SU-DHL-6 (cell line): Measurements from ENCODE around the gene SETDB1.

ENCODE experiments used
- H2AFZ ChIP-seq: fragments of 200-600 bp; sonication (generic); 2 replicates; pipeline ENCODE4 v1.6.1; 2014; ENCODE audit warnings: low read depth, mild to moderate bottlenecking, moderate library complexity, mixed read lengths, antibody characterized with exemption, low read length; ENCODE audit not compliant: severe bottlenecking
- H3F3A ChIP-seq: fragments of 200-600 bp; shearing (Covaris generic); 2 replicates; pipeline ENCODE4 v1.6.0; 2016; ENCODE audit warnings: antibody characterized with exemption, mild to moderate bottlenecking; ENCODE audit not compliant: insufficient read depth
- H3K27ac ChIP-seq: fragments of 200-600 bp; sonication (generic); 2 replicates; pipeline ENCODE4 v1.5.1; 2016; ENCODE audit warnings: low read depth, mild to moderate bottlenecking, low read length, moderate library complexity, mixed read lengths
- H3K27me3 ChIP-seq: fragments of 200-600 bp; sonication (generic), shearing (Covaris generic); 2 replicates; pipeline ENCODE4 v1.6.0; 2014; ENCODE audit warnings: mild to moderate bottlenecking, low read length
- H3K36me3 ChIP-seq: fragments of 200-600 bp; sonication (generic); 2 replicates; pipeline ENCODE4 v1.6.1; 2014; ENCODE audit warnings: mild to moderate bottlenecking, low read length, mixed read lengths
- H3K4me2 ChIP-seq: fragments of 300-600, 200-600 bp; shearing (Covaris generic), sonication (generic); 2 replicates; pipeline ENCODE4 v1.6.0; 2014; ENCODE audit warnings: low read length, low read depth, mild to moderate bottlenecking; ENCODE audit not compliant: poor library complexity, severe bottlenecking
- H3K4me3 ChIP-seq: fragments of 200-600 bp; sonication (generic); 2 replicates; pipeline ENCODE4 v1.5.1; 2014; ENCODE audit warnings: antibody characterized with exemption, low read length, mild to moderate bottlenecking, mixed read lengths; ENCODE audit not compliant: insufficient read depth, poor library complexity, severe bottlenecking
- H3K79me2 ChIP-seq: fragments of 200-600 bp; sonication (generic); 2 replicates; pipeline ENCODE4 v1.6.1; 2014; ENCODE audit warnings: mild to moderate bottlenecking, low read length, moderate library complexity; ENCODE audit not compliant: insufficient read depth
- H3K9ac ChIP-seq: fragments of 200-600 bp; sonication (generic); 2 replicates; pipeline ENCODE4 v1.7.0; 2014; ENCODE audit warnings: mild to moderate bottlenecking, low read length
- H3K9me2 ChIP-seq: fragments of 200-600 bp; sonication (generic); replicated peaks from 2 replicates; pipeline ENCODE4 v1.6.1; 2014; ENCODE audit warnings: low read length; ENCODE audit not compliant: insufficient read depth
- H3K9me3 ChIP-seq: fragments of 200-600 bp; sonication (generic); 2 replicates; pipeline ENCODE4 v1.6.1; 2014; ENCODE audit warnings: low read length, mixed read lengths; ENCODE audit not compliant: insufficient read depth
- H4K20me1 ChIP-seq: fragments of 200-600 bp; sonication (generic); 2 replicates; pipeline ENCODE4 v1.6.1; 2014; ENCODE audit warnings: low read depth, mild to moderate bottlenecking, antibody characterized with exemption, low read length, moderate library complexity, mixed read lengths
- CTCF ChIP-seq: fragments of 200-600 bp; sonication (generic); IDR thresholded peaks from one replicate; pipeline ENCODE4 v1.5.1; 2017; ENCODE audit warnings: antibody characterized with exemption, mild to moderate bottlenecking, low read length, moderate library complexity; ENCODE audit not compliant: insufficient read depth, poor library complexity, severe bottlenecking
- EZH2phosphoT487 ChIP-seq: fragments of 200-600 bp; sonication (generic), shearing (Covaris generic); conservative IDR thresholded peaks from 2 replicates; pipeline ENCODE4 v1.6.1; 2018; ENCODE audit warnings: mild to moderate bottlenecking, antibody characterized with exemption, low read length, moderate library complexity, mixed read lengths

Gene SETDB1

GRCh38 chr1:150992626-150993025 is 66.5 kb downstream of the SETDB1 start:
- H3K36me3 ChIP-seq, result no peaks in the 10 kb centered on the region
- no peak overlapping the region for H2AFZ ChIP-seq
- no peak overlapping the region for H3K9ac ChIP-seq
- H4K20me1 ChIP-seq, result no peaks in the 10 kb centered on the region
- H3K27ac ChIP-seq, result no peak overlapping the region
- H3K9me3 ChIP-seq, result no peaks in the 10 kb centered on the region
- H3K79me2 ChIP-seq, result no peaks in the 10 kb centered on the region
- H3K4me3 ChIP-seq, result no peak overlapping the region
- no peak overlapping the region for H3K4me2 ChIP-seq
- no peaks in the 10 kb centered on the region for H3K27me3 ChIP-seq
- no peaks in the 10 kb centered on the region for H3F3A ChIP-seq
- H3K9me2 ChIP-seq, result no peaks in the 10 kb centered on the region
- TF ChIP-seq CTCF (no peak), EZH2phosphoT487 (no peak)

GRCh38 chr1:150994248-150994647 is 68.1 kb downstream of the SETDB1 start:
- no peak overlapping the region for H3K27ac ChIP-seq
- H3K9me3 ChIP-seq, result no peaks in the 10 kb centered on the region
- H3K27me3 ChIP-seq, result no peaks in the 10 kb centered on the region
- no peak overlapping the region for H2AFZ ChIP-seq
- H3K36me3 ChIP-seq, result no peaks in the 10 kb centered on the region
- no peak overlapping the region for H3K4me3 ChIP-seq
- H3K4me2 ChIP-seq, result no peak overlapping the region
- no peaks in the 10 kb centered on the region for H3K79me2 ChIP-seq
- no peaks in the 10 kb centered on the region for H3F3A ChIP-seq
- H3K9ac ChIP-seq, result no peak overlapping the region
- no peaks in the 10 kb centered on the region for H4K20me1 ChIP-seq
- no peak for TF ChIP-seq CTCF
- TF ChIP-seq EZH2phosphoT487, result no peak
- H3K9me2 ChIP-seq, result no peaks in the 10 kb centered on the region

GRCh38 chr1:150995460-150995859 is 69.3 kb downstream of the SETDB1 start:
- no peak overlapping the region for H3K27ac ChIP-seq
- no peaks in the 10 kb centered on the region for H3K9me3 ChIP-seq
- no peak overlapping the region for H3K4me2 ChIP-seq
- no peaks in the 10 kb centered on the region for H3K36me3 ChIP-seq
- no peaks in the 10 kb centered on the region for H3K27me3 ChIP-seq
- no peaks in the 10 kb centered on the region for H3K9me2 ChIP-seq
- H3K9ac ChIP-seq, result no peak overlapping the region
- no peaks in the 10 kb centered on the region for H3F3A ChIP-seq
- H2AFZ ChIP-seq, result no peak overlapping the region
- H4K20me1 ChIP-seq, result no peaks in the 10 kb centered on the region
- no peaks in the 10 kb centered on the region for H3K79me2 ChIP-seq
- TF ChIP-seq EZH2phosphoT487 (no peak), CTCF (no peak)
- no peak overlapping the region for H3K4me3 ChIP-seq
